RKO (cell line): ENCODE data around the gene FSHR.

ENCODE experiments used
- DNase-seq: peaks from one replicate; pipeline ENCODE4 v3.0.0-alpha.2; 2016; ENCODE audit warnings: low spot score

Gene FSHR

GRCh38 chr2:49029406-49029805, 124.9 kb downstream of the FSHR start:
- no peak for DNase-seq

GRCh38 chr2:49028101-49028500, 126.2 kb downstream of the FSHR start:
- no peak for DNase-seq

- no peak for DNase-seq
Observed at GRCh38 chr2:49026706-49027105, 127.6 kb downstream of the FSHR start.

- DNase-seq, result no peak
Observed at GRCh38 chr2:49021271-49021670, 133.0 kb downstream of the FSHR start.

GRCh38 chr2:49005261-49005660, 149.1 kb downstream of the FSHR start:
- DNase-seq, result no peak

GRCh38 chr2:49004036-49004626, 150.2 kb downstream of the FSHR start:
- DNase-seq, result no peak

- DNase-seq, result no peak
Observed at GRCh38 chr2:49003201-49003600, 151.1 kb downstream of the FSHR start.

GRCh38 chr2:49002750-49003149, 151.6 kb downstream of the FSHR start:
- no peak for DNase-seq

- no peak for DNase-seq
Observed at GRCh38 chr2:49000695-49001094, 153.6 kb downstream of the FSHR start.

- no peak for DNase-seq
Observed at GRCh38 chr2:48998449-48998848, 155.9 kb downstream of the FSHR start.

GRCh38 chr2:48993576-48993975, 160.7 kb downstream of the FSHR start:
- DNase-seq, result no peak

GRCh38 chr2:48991415-48992131, 162.7 kb downstream of the FSHR start:
- DNase-seq, result no peak

GRCh38 chr2:48984922-48985321, 169.4 kb downstream of the FSHR start:
- no peak for DNase-seq

- DNase-seq, result no peak
Observed at GRCh38 chr2:48983551-48983950, 170.8 kb downstream of the FSHR start.

- DNase-seq, result no peak
Observed at GRCh38 chr2:48982887-48983435, 171.4 kb downstream of the FSHR start.

GRCh38 chr2:48980846-48981245, 173.5 kb downstream of the FSHR start:
- DNase-seq, result no peak

GRCh38 chr2:48979691-48980090, 174.6 kb downstream of the FSHR start:
- no peak for DNase-seq

- no peak for DNase-seq
Observed at GRCh38 chr2:48978131-48978530, 176.2 kb downstream of the FSHR start.

GRCh38 chr2:48971801-48972200, 182.5 kb downstream of the FSHR start:
- DNase-seq, result no peak

GRCh38 chr2:48968011-48968410, 186.3 kb downstream of the FSHR start:
- no peak for DNase-seq

GRCh38 chr2:48965204-48965603, 189.1 kb downstream of the FSHR start:
- no peak for DNase-seq

GRCh38 chr2:48961009-48961408, 193.3 kb downstream of the FSHR start:
- no peak for DNase-seq

GRCh38 chr2:48954935-48955334, 199.4 kb downstream of the FSHR start:
- no peak for DNase-seq

GRCh38 chr2:48954311-48954710, 200.0 kb downstream of the FSHR start:
- no peak for DNase-seq
